H9 (cell line): ENCODE data around the gene GLCE. TPM values are rescaled to one million over a fixed set of nuclear protein-coding genes. Genes with fewer than 3 reads are reported as not detected.

Experiments
- DNase-seq: peaks from one replicate; pipeline ENCODE4 v3.0.0-alpha.2; 2017
- H2AFZ ChIP-seq: one replicate; pipeline ENCODE4 v1.6.1; 2013; ENCODE audit warnings: mild to moderate bottlenecking, low read length, control low read depth, moderate library complexity
- H2AK5ac ChIP-seq: 2 replicates; pipeline ENCODE4 v1.6.1; 2013; ENCODE audit warnings: low read length, control low read depth, mixed read lengths; ENCODE audit not compliant: insufficient read length
- H2BK120ac ChIP-seq: one replicate; pipeline ENCODE4 v1.6.1; 2013; ENCODE audit warnings: low read depth, mild to moderate bottlenecking, low read length, control low read depth, inconsistent platforms; ENCODE audit not compliant: poor library complexity, severe bottlenecking
- H2BK12ac ChIP-seq: 2 replicates; pipeline ENCODE4 v1.6.1; 2013; ENCODE audit warnings: low read length, control low read depth, mixed read lengths, low read depth; ENCODE audit not compliant: insufficient read length
- H2BK15ac ChIP-seq: 2 replicates; pipeline ENCODE4 v1.6.1; 2013; ENCODE audit warnings: low read depth, low read length, control low read depth
- H2BK20ac ChIP-seq: one replicate; pipeline ENCODE4 v1.6.1; 2013; ENCODE audit warnings: low read depth, mild to moderate bottlenecking, low read length, control low read depth, inconsistent platforms; ENCODE audit not compliant: poor library complexity, severe bottlenecking
- H2BK5ac ChIP-seq: 2 replicates; pipeline ENCODE4 v1.6.1; 2013; ENCODE audit warnings: low read length, control low read depth, mixed read lengths; ENCODE audit not compliant: insufficient read length
- H3K14ac ChIP-seq: 2 replicates; pipeline ENCODE4 v1.6.1; 2013; ENCODE audit warnings: low read length, control low read depth; ENCODE audit not compliant: insufficient read depth
- H3K18ac ChIP-seq: 2 replicates; pipeline ENCODE4 v1.6.1; 2013; ENCODE audit warnings: low read depth, mild to moderate bottlenecking, mixed read lengths, low read length, control low read depth; ENCODE audit not compliant: insufficient read length
- H3K23ac ChIP-seq: 2 replicates; pipeline ENCODE4 v1.6.1; 2013; ENCODE audit warnings: low read length, control low read depth, mixed read lengths, low read depth; ENCODE audit not compliant: insufficient read length
- H3K23me2 ChIP-seq: 2 replicates; pipeline ENCODE4 v1.6.1; 2013; ENCODE audit warnings: low read depth, mild to moderate bottlenecking, mixed read lengths, low read length, control low read depth; ENCODE audit not compliant: insufficient read length, poor library complexity, severe bottlenecking
- H3K27ac ChIP-seq: 2 replicates; pipeline ENCODE4 v1.5.1; 2013; ENCODE audit warnings: low read length, control low read depth, mixed read lengths, low read depth; ENCODE audit not compliant: insufficient read length
- H3K27me3 ChIP-seq: 2 replicates; pipeline ENCODE4 v1.6.1; 2013; ENCODE audit warnings: low read length, control low read depth, inconsistent platforms; ENCODE audit not compliant: insufficient read depth
- H3K4ac ChIP-seq: 2 replicates; pipeline ENCODE4 v1.6.1; 2013; ENCODE audit warnings: low read depth, mild to moderate bottlenecking, control low read depth, inconsistent platforms, low read length, moderate library complexity
- H3K4me1 ChIP-seq: 2 replicates; pipeline ENCODE4 v1.6.1; 2013; ENCODE audit warnings: low read length, control low read depth, inconsistent platforms; ENCODE audit not compliant: insufficient read depth
- H3K4me2 ChIP-seq: 2 replicates; pipeline ENCODE4 v1.6.1; 2013; ENCODE audit warnings: low read length, control low read depth, mixed read lengths; ENCODE audit not compliant: insufficient read length, insufficient read depth
- H3K56ac ChIP-seq: 2 replicates; pipeline ENCODE4 v1.6.1; 2013; ENCODE audit warnings: low read depth, mild to moderate bottlenecking, mixed read lengths, low read length, control low read depth; ENCODE audit not compliant: insufficient read length
- H3K79me1 ChIP-seq: 2 replicates; pipeline ENCODE4 v1.6.1; 2013; ENCODE audit warnings: low read depth, mild to moderate bottlenecking, moderate library complexity, low read length, control low read depth, inconsistent platforms; ENCODE audit not compliant: insufficient read depth, poor library complexity, severe bottlenecking
- H3K79me2 ChIP-seq: 2 replicates; pipeline ENCODE4 v1.6.1; 2013; ENCODE audit warnings: low read length, control low read depth, inconsistent platforms; ENCODE audit not compliant: insufficient read depth
- H3K9ac ChIP-seq: 2 replicates; pipeline ENCODE4 v1.6.1; 2013; ENCODE audit warnings: low read length, control low read depth, mixed read lengths; ENCODE audit not compliant: insufficient read length; ENCODE audit errors: extremely low read depth
- H3K9me3 ChIP-seq: one replicate; pipeline ENCODE4 v1.6.1; 2013; ENCODE audit warnings: low read depth, low read length, inconsistent platforms; ENCODE audit not compliant: control insufficient read depth
- H3T11ph ChIP-seq: one replicate; pipeline ENCODE4 v1.6.1; 2013; ENCODE audit warnings: mild to moderate bottlenecking, low read length, control low read depth, inconsistent platforms
- H4K20me1 ChIP-seq: one replicate; pipeline ENCODE4 v1.6.1; 2013; ENCODE audit not compliant: control insufficient read depth, insufficient read length, insufficient read depth
- H4K5ac ChIP-seq: 2 replicates; pipeline ENCODE4 v1.6.1; 2013; ENCODE audit warnings: low read depth, mild to moderate bottlenecking, mixed read lengths, low read length, control low read depth; ENCODE audit not compliant: insufficient read length
- H4K8ac ChIP-seq: replicated peaks from 2 replicates; pipeline ENCODE4 v1.6.1; 2013; ENCODE audit warnings: low read length, control low read depth, mixed read lengths, low read depth; ENCODE audit not compliant: insufficient read length
- H4K91ac ChIP-seq: 2 replicates; pipeline ENCODE4 v1.6.1; 2013; ENCODE audit warnings: low read depth, mild to moderate bottlenecking, moderate library complexity, mixed read lengths, low read length, control low read depth; ENCODE audit not compliant: insufficient read length
- H3K27ac Mint-ChIP-seq, 3 experiments: 2 replicates in 2 of 3; 3 replicates in 1 of 3; pipeline ENCODE4 v1.8.0; 2020 to 2021; ENCODE audit warnings: mixed read lengths in 3 of 3, mild to moderate bottlenecking in 1 of 3, moderate library complexity in 1 of 3
- H3K27me3 Mint-ChIP-seq: 2 replicates; pipeline ENCODE4 v1.8.0; 2021; ENCODE audit warnings: low read depth, mild to moderate bottlenecking, moderate library complexity, mixed read lengths
- H3K36me3 Mint-ChIP-seq, 3 experiments: 2 replicates in 2 of 3; 3 replicates in 1 of 3; pipeline ENCODE4 v1.8.0; 2020 to 2021; ENCODE audit warnings: low read depth in 3 of 3, mixed read lengths in 3 of 3; ENCODE audit not compliant: insufficient read depth in 1 of 3
- H3K4me1 Mint-ChIP-seq, 2 experiments: 2 replicates each; pipeline ENCODE4 v1.8.0; 2020; ENCODE audit warnings: mixed read lengths in 2 of 2
- H3K4me3 Mint-ChIP-seq, 2 experiments: 2 replicates in 1 of 2; 3 replicates in 1 of 2; pipeline ENCODE4 v1.8.0; 2020 to 2021; ENCODE audit warnings: mild to moderate bottlenecking in 2 of 2, mixed read lengths in 2 of 2, moderate library complexity in 1 of 2
- H3K9me3 Mint-ChIP-seq, 2 experiments: 2 replicates in 1 of 2; 3 replicates in 1 of 2; pipeline ENCODE4 v1.8.0; 2020; ENCODE audit warnings: mild to moderate bottlenecking in 2 of 2, mixed read lengths in 2 of 2, moderate library complexity in 1 of 2
- CTCF ChIP-seq: fragments of 200-600 bp; sonication (generic); conservative IDR thresholded peaks from 3 replicates; pipeline ENCODE4 v1.8.0; 2021; ENCODE audit warnings: antibody characterized with exemption, mild to moderate bottlenecking
- WGBS: extraction: QIAGEN DNeasy Blood & Tissue Kit; methylation state at CpG from one replicate; pipeline ENCODE4 v1.1.7; 2013; ENCODE audit warnings: missing lambda C conversion rate, low lambda C conversion rate, mixed read lengths; ENCODE audit not compliant: insufficient read length; ENCODE audit errors: extremely low coverage; 5-methylcytosine and 5-hydroxymethylcytosine counted together
- total RNA-seq: library from RNA; stranded (reverse); gene quantifications from 2 replicates; pipeline ENCODE4 v1.2.1, GENCODE V29; 2021

GLCE gene
- total RNA-seq, 1 experiment from 2014 or later, result 12.2 TPM

- Histone ChIP-seq H3K23me2 (no peaks in the 10 kb centered on the region), H3K18ac (no peak overlapping the region), H4K5ac (no peak overlapping the region), H2BK5ac (no peak overlapping the region), H3T11ph (no peak overlapping the region), H3K27me3 (no peaks in the 10 kb centered on the region), H2AK5ac (no peak overlapping the region), H3K27ac (no peak overlapping the region), H2BK120ac (no peak overlapping the region), H2BK12ac (no peak overlapping the region), H3K9ac (no peak overlapping the region), H3K4me1 (peaks cover 1% of the 10 kb centered on the region; the same call in 1 of the 2 replicates), H3K56ac (no peak overlapping the region), H3K4ac (no peak overlapping the region), H2BK20ac (no peak overlapping the region), H2BK15ac (no peak overlapping the region), H4K20me1 (no peaks in the 10 kb centered on the region), H2AFZ (no peak overlapping the region), H4K8ac (no peak overlapping the region), H3K14ac (no peak overlapping the region), H3K79me1 (no peaks in the 10 kb centered on the region), H4K91ac (no peak overlapping the region), H3K79me2 (no peaks in the 10 kb centered on the region), H3K23ac (no peak overlapping the region), H3K4me2 (no peak overlapping the region), H3K9me3 (no peaks in the 10 kb centered on the region)
- Mint-ChIP-seq H3K27ac (no peak overlapping the region), H3K36me3 (peaks cover 0 to 2% (median 0%) of the 10 kb centered on the region in 3 experiments; a peak in 1 of 7 replicates), H3K27me3 (no peaks in the 10 kb centered on the region), H3K4me3 (no peak overlapping the region), H3K9me3 (no peaks in the 10 kb centered on the region), H3K4me1 (peaks cover 8 to 17% of the 10 kb centered on the region in 2 experiments)
- WGBS, result no CpG with 5 or more reads among the region's 1 CpG
- DNase-seq, result no peak
- TF ChIP-seq CTCF, result no peak
Observed at GRCh38 chr15:69206079-69206478, 45.6 kb downstream of the GLCE start.
